ES-I3 (cell line): ENCODE results near the gene AP3M1.
"Not testable (repeated sequence)": the region's sequence is repeated elsewhere in the genome, so short reads cannot be mapped to it uniquely, and the experiment has no call there.

Source experiments
- H3K36me3 ChIP-seq: 2 replicates; pipeline ENCODE4 v1.6.1; 2013; ENCODE audit warnings: mild to moderate bottlenecking, low read length, control low read depth, moderate library complexity; ENCODE audit not compliant: insufficient read depth
- H3K4me1 ChIP-seq: 2 replicates; pipeline ENCODE4 v1.6.1; 2013; ENCODE audit warnings: mild to moderate bottlenecking, control low read depth, low read length; ENCODE audit not compliant: insufficient read depth
- H3K9ac ChIP-seq: 2 replicates; pipeline ENCODE4 v1.6.1; 2013; ENCODE audit warnings: low read depth, mild to moderate bottlenecking, low read length, moderate library complexity
- H3K9me3 ChIP-seq: 2 replicates; pipeline ENCODE4 v1.6.1; 2013; ENCODE audit warnings: mild to moderate bottlenecking, low read length, moderate library complexity; ENCODE audit not compliant: control insufficient read depth, insufficient read depth

The AP3M1 gene

DNA sequence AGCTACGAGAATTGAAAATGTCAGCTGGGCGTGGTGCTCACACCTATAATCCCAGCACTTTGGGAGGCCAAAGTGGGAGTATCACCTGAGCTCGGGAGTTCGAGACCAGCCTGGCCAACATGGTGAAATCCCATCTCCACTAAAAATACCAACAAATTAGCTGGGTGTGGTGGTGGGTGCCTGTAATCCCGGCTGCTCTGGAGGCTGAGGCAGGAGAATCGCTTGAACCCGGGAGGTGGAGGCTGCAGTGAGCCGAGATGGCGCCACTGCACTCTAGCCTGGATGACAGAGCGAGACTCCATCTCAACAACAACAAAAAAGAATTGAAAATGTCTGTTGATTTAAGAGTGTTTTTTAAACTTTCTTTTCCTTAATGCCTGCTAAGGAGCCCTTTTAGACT, 3.6 kb downstream of the AP3M1 start:
- H3K9me3 ChIP-seq, H3K36me3 ChIP-seq, H3K4me1 ChIP-seq, H3K9ac ChIP-seq: not testable (repeated sequence)

DNA sequence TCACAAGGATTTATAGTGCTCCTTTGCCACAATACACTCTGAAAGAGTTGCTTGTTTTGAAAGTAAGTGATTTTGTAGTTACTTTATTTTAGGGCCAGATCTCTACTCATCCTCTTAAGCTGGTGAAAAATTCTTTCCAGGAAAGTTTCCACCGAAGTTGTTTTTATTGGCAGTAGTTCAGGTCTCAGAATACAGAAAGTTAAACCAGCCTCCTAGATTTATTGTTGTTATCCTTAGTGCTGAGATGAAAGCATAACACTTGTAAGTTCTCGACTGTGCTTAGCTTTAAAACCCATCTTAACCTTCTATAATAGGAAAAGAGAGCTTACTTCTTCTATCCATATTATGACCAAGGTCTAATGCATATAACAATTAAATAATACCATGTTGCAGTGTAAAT, 5.5 kb downstream of the AP3M1 start:
- Histone ChIP-seq H3K36me3 (no peaks in the 10 kb centered on the region; the same call in 1 of the 2 replicates), H3K9ac (no peak overlapping the region), H3K9me3 (no peaks in the 10 kb centered on the region), H3K4me1 (no peaks in the 10 kb centered on the region)

DNA sequence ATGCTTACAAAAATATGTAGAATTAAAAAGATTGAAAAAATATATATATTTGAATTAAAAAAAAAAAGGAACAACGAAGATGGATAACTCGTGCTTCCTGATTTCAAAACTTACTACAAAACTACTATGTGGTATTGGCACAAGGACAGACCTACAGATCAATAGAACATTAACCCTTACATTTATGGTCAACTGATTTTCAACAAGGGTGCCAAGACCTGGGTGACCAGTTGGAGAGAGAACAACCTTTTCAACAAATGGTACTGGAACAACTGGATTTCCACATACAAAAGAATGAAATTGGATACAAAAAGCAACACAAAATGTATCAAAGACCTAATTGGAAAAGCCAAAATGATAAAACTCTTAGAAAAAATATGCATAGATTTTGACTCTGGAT, 10.1 kb downstream of the AP3M1 start:
- Histone ChIP-seq H3K9me3 (no peaks in the 10 kb centered on the region), H3K4me1 (no peaks in the 10 kb centered on the region), H3K9ac (no peak overlapping the region), H3K36me3 (peaks cover 3% of the 10 kb centered on the region; the same call in 1 of the 2 replicates)

DNA sequence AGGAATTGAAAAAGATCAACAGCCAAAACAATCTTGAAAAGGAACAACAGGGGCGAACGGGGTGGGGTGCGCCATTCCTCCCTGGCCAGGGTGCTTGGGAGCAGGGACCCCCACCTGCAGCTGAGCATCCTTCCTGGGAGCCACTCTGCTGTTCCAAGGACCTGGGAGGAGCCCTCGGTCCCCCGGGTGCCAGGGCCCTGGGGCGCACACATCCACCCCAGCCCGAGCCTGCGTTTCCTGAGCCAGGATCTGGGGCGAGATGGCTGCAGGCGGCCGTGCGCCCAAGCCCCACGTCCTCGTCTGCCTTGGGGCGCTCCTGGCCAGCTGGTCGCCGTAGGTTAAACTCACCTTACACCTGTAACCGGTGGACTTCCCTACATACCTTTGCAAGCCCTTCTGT, 10.6 kb downstream of the AP3M1 start:
- H3K9me3 ChIP-seq, result no peaks in the 10 kb centered on the region
- no peak overlapping the region for H3K9ac ChIP-seq
- H3K36me3 ChIP-seq, result 0 out of 2 replicates have a peak, but pooled peaks cover 5% of the 10 kb centered on the region
- H3K4me1 ChIP-seq, result no peaks in the 10 kb centered on the region

DNA sequence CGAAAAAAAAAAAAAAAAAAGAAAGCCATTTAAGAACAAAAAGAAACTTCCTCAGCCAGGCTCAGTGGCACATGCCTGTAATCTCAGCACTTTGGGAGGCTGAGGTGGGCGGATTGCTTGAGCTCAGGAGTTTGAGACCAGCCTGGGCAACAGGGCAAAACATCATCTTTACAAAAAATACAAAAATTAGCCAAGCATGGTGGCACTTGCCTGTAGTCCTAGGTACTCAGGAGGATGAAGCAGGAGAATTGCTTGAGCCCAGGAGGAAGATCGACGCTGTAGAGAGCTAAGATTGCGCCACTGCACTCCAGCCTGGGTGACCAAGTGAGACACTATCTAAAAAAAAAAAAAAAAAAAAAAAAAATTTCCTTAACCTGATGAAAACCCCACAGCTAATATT, 12.0 kb downstream of the AP3M1 start:
- not testable (repeated sequence) for H3K4me1 ChIP-seq, H3K9me3 ChIP-seq, H3K36me3 ChIP-seq, H3K9ac ChIP-seq

DNA sequence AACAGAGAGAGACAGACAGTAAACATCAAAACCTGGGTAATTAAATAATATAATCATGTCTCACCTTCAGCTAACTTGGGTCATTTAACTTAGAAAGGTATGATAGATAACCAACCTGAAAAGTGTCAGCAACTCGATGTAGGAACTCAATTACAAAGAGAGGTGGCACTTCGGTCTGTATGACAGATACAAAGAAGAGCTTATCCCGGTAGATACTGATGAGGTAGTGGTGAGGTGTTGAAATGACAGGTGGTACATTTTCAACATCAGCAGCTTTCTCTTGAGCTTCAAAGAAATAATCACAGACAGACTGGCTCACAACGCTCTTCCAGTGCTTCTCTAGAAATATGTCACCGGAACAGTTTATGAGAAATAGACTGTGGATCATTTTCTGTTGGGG, 12.6 kb downstream of the AP3M1 start:
- Histone ChIP-seq H3K9ac (no peak overlapping the region), H3K9me3 (no peaks in the 10 kb centered on the region), H3K36me3 (0 out of 2 replicates have a peak, but pooled peaks cover 6% of the 10 kb centered on the region), H3K4me1 (no peaks in the 10 kb centered on the region)

DNA sequence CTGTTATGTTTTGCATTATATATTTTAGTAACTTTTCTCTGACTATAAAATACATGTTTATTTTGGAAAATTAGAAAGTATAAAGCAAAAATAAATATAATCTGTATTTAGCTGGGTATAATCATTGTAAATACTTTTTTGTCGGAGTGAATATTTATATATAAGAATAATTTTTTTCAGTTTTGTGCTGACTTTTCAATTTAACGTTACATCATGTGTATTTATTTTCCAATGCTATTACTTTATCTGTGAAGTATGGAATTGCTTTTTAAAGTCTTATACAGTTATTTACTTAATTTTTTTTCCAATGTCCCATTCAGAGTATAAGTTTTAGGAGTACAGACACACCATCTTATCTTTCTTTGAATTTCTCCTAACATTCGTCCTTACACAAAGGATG, 15.2 kb downstream of the AP3M1 start:
- no peaks in the 10 kb centered on the region for H3K9me3 ChIP-seq
- no peaks in the 10 kb centered on the region for H3K4me1 ChIP-seq
- H3K36me3 ChIP-seq, result 0 out of 2 replicates have a peak, but pooled peaks cover 9% of the 10 kb centered on the region
- H3K9ac ChIP-seq, result no peak overlapping the region

DNA sequence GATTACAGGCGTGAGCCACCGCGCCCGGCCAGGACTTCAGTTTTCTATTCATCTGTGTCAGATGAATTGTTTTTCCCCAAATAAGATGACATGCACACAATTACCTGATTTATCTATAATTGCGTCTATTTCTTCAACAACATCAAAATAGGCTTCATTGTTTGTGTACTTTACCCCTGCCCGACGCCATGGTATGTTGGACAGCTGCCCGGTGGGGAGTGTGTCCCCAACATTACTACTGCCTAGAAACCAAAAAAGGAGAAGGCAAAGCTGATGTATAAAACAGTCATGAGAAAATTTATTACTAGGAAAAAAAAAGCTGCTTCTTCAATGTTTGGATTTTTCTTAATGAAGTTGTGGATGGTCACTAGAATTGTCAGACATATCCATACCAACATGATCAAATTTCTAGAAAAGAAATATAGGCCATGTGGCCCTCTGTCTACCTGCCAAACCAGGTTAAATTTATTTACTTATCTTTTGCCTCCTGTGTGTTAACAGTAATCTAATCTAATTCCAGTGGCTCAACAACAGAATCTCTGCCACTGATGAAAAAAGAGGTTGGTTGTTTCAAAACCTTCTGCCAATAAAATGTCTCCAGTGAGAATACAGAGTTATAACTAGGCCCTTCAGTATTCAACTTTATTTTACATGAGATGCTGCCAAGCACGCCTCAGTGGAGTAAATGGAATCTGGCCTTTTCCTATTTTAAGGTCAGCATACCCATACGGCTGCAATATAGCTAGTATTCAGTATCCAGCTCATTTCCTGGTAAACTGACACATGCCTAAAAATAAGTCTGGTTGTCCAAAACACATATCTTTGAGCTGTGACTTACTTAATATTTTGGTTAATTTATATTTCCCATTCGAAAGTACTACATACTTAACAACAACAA, 16.5 kb downstream of the AP3M1 start:
- Histone ChIP-seq H3K36me3 (0 out of 2 replicates have a peak, but pooled peaks cover 9% of the 10 kb centered on the region), H3K4me1 (no peaks in the 10 kb centered on the region), H3K9ac (no peak overlapping the region), H3K9me3 (no peaks in the 10 kb centered on the region)

DNA sequence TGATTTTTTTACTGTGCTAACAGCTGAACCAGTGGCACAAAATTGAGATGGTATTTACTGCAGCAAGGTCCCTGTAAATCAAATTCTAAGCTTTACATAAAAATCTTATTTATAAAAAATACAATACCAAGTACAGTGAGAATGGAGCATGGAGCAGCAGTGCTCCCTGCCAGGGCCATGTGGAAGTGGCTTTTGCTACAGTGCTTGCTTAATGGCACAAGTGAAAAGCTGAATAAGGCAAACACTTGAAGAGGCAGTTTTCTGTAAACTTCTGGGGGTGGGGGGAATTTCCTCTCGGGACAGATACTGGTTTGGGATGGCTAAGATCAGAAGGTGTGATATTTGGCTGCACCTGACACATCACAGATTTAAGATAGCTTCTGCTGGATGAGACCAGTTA, 27.5 kb downstream of the AP3M1 start:
- peaks cover 3% of the 10 kb centered on the region; the same call in 1 of the 2 replicates for H3K4me1 ChIP-seq
- peaks cover 22% of the 10 kb centered on the region for H3K36me3 ChIP-seq
- H3K9me3 ChIP-seq, result no peaks in the 10 kb centered on the region
- no peak overlapping the region for H3K9ac ChIP-seq

DNA sequence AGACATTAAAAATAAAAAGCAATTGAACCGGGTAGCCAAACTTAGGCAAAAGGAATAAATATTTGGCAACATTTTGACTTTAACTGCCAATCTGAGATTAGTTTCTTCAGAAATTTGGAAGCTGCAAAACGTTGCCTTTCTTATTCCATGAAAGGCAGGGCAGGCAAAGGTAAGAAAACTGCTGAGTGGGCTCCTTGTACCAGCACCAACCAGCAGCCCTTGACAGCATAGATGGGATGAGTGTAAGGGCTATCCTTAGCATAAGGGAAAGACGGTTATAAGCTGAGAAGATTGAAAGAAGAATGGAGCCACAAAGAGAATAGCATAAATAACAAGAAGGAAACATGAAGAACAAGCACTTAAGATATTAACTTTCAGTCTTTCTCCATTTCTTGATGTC, 28.6 kb downstream of the AP3M1 start:
- H3K9ac ChIP-seq, result no peak overlapping the region
- H3K4me1 ChIP-seq, result peaks cover 3% of the 10 kb centered on the region; the same call in 1 of the 2 replicates
- no peaks in the 10 kb centered on the region for H3K9me3 ChIP-seq
- H3K36me3 ChIP-seq, result peaks cover 28% of the 10 kb centered on the region

DNA sequence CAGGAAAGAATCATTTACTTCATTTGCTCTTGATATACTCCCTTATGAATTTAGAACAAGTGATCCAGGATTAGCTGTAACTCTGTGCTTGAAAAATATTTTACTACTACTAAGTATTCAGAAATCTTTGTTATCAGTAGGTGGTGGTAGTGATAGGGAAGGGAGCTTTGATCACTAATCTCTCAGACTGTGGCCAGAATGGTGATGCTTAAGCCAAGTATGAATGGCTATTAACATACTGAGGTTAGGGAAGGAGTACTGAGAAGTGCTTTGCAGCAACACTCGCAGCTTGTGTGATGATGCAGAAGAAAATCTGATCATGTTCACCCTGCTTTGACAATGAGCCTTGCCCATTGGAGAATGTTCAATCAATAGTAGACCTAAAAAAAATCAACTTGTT, 29.3 kb downstream of the AP3M1 start:
- Histone ChIP-seq H3K9ac (no peak overlapping the region), H3K9me3 (no peaks in the 10 kb centered on the region), H3K4me1 (peaks cover 3% of the 10 kb centered on the region; the same call in 1 of the 2 replicates), H3K36me3 (peaks cover 28% of the 10 kb centered on the region)

DNA sequence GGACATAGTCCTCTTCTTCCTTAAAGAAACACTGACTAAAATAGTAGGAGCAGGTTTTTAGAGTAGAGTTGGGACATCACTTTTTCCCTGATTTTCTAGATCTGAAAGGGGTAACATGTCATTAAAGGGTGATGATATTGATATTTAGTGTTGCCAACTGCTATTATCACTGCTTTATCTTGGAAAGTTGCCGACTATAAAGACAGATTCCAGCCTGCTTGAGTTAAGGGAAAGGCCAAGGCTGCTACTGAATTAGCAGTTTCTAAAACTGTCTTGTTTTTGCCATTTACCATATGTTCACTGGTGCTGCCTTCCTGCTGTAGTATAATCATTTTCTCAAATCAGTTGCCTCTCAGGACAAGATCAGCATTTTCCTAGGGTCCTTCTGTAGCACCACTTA, 29.7 kb downstream of the AP3M1 start:
- no peaks in the 10 kb centered on the region for H3K9me3 ChIP-seq
- H3K4me1 ChIP-seq, result peaks cover 3% of the 10 kb centered on the region; the same call in 1 of the 2 replicates
- no peak overlapping the region for H3K9ac ChIP-seq
- peaks cover 25% of the 10 kb centered on the region for H3K36me3 ChIP-seq

DNA sequence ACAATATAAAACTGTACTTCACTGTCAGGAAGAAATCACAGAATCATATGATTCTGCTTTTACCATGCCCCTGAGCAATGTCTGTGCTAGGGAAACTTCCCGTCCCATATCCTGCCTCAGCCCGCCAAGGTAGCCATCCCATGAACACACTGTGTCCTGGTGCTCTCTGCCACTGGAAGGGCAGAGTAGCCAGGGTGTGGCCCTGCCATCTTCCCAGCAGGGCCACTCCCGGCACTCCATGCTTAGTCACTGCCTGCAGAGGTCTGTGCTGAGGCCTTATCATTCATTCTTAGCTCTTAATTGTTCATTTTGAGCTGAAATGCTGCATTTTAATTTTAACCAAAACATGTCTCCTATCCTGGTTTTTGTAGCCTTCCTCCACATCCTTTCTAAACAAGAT, 31.8 kb downstream of the AP3M1 start:
- no peaks in the 10 kb centered on the region for H3K4me1 ChIP-seq
- no peak overlapping the region for H3K9ac ChIP-seq
- H3K9me3 ChIP-seq, result no peaks in the 10 kb centered on the region
- peaks cover 42% of the 10 kb centered on the region for H3K36me3 ChIP-seq

DNA sequence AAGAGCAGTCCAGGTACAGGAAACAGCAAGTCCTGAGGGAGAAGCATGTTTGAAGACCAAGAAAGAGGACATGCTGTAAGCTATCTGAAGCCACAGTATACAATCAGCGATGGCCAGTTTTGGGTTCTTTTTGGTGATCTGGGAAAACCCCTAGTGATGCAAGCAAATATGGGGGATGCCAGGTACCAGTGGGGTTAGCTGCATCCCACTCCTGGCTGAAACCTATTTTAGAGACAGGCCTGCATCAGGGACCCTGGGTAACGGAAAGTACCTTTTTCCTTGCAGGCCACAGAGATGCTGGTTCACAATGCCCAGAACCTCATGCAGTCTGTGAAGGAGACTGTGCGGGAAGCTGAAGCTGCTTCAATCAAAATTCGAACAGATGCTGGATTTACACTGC, 32.9 kb downstream of the AP3M1 start:
- H3K9ac ChIP-seq, result no peak overlapping the region
- no peaks in the 10 kb centered on the region for H3K9me3 ChIP-seq
- H3K4me1 ChIP-seq, result no peaks in the 10 kb centered on the region
- H3K36me3 ChIP-seq, result peaks cover 52% of the 10 kb centered on the region

DNA sequence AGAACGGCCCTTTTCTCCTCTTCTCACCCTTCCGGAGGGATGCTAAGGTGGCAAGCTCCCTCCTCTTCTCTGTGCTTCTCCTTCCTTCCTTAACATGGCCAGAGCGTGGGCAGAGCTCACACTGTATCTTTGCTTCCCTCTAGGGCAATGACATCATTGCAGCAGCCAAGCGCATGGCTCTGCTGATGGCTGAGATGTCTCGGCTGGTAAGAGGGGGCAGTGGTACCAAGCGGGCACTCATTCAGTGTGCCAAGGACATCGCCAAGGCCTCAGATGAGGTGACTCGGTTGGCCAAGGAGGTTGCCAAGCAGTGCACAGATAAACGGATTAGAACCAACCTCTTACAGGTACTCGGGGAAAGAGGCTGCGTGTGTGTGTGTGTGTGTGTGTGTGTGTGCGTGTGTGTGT, 36.6 kb downstream of the AP3M1 start:
- Histone ChIP-seq H3K4me1 (no peaks in the 10 kb centered on the region), H3K9ac (no peak overlapping the region), H3K36me3 (peaks cover 83% of the 10 kb centered on the region), H3K9me3 (no peaks in the 10 kb centered on the region)
